Muscle of leg (tissue), 11 donors: ENCODE measurements around the gene TBCD. TPM values are rescaled to one million over a fixed set of nuclear protein-coding genes. Genes with fewer than 3 reads are reported as not detected.
"Not testable (repeated sequence)": the region's sequence is repeated elsewhere in the genome, so short reads cannot be mapped to it uniquely, and the experiment has no call there.

Source experiments
- DNase-seq: peaks from one replicate; pipeline ENCODE4 v3.0.0; 2013
- H3K27ac ChIP-seq: one replicate; pipeline ENCODE4 v1.5.1; 2013; ENCODE audit warnings: mild to moderate bottlenecking, low read length, control low read depth
- H3K27me3 ChIP-seq: one replicate; pipeline ENCODE4 v1.6.1; 2013; ENCODE audit warnings: low read length; ENCODE audit not compliant: control insufficient read depth, insufficient read depth
- H3K36me3 ChIP-seq: one replicate; pipeline ENCODE4 v1.6.1; 2013; ENCODE audit warnings: low read length; ENCODE audit not compliant: control insufficient read depth, insufficient read depth
- H3K4me1 ChIP-seq: one replicate; pipeline ENCODE4 v1.6.1; 2013; ENCODE audit warnings: low read length; ENCODE audit not compliant: control insufficient read depth, insufficient read depth
- H3K4me3 ChIP-seq: one replicate; pipeline ENCODE4 v1.5.1; 2013; ENCODE audit warnings: low read length, control low read depth
- H3K9me3 ChIP-seq: replicated peaks from 2 replicates; pipeline ENCODE4 v1.6.1; 2013; ENCODE audit warnings: low read depth, low read length; ENCODE audit not compliant: control insufficient read depth
- WGBS: methylation state at CpG from one replicate; pipeline ENCODE4 v1.1.5; 2013; ENCODE audit warnings: missing lambda C conversion rate; ENCODE audit not compliant: insufficient coverage; 5-methylcytosine and 5-hydroxymethylcytosine counted together
- polyA plus RNA-seq, 8 donors: library from polyadenylated mRNA; unstranded; fragments of 120-200 nt; gene quantifications; one replicate each; pipeline versions ENCODE4 v1.2.1 to v1.2.3, GENCODE V29; 2013; ENCODE audit warnings: inconsistent platforms in 1 of 8, low replicate concordance in 1 of 8; ENCODE audit not compliant: insufficient read length in 8 of 8, insufficient read depth in 1 of 8
- total RNA-seq: library from RNA; stranded (reverse); fragments of 120-200 nt; gene quantifications from one replicate; pipeline ENCODE4 v1.2.4, GENCODE V29; 2013

The TBCD gene
- total and polyA plus RNA-seq, 9 donors, result 47.8 to 77.4 (median 62.3) TPM

- Histone ChIP-seq H3K4me3 (no peak overlapping the region), H3K36me3 (peaks cover 35% of the 10 kb centered on the region), H3K27me3 (no peaks in the 10 kb centered on the region), H3K27ac (no peak overlapping the region), H3K9me3 (no peaks in the 10 kb centered on the region), H3K4me1 (peaks cover 31% of the 10 kb centered on the region)
- WGBS, result 58% methylated on average over 25 of the region's 27 CpGs
- DNase-seq, result peak; percentile 51
These were observed 29.4 kb downstream of the TBCD start for GRCh38 chr17:82780971-82781893.

- no peak overlapping the region for H3K4me3 ChIP-seq
- 17% methylated on average over 7 of the region's 8 CpGs for WGBS
- H3K27ac ChIP-seq, result no peak overlapping the region
These were observed 30.0 kb downstream of the TBCD start for GRCh38 chr17:82781894-82782274.

GRCh38 chr17:82782657-82783207, 30.9 kb downstream of the TBCD start:
- peaks cover 33% of the 10 kb centered on the region for H3K36me3 ChIP-seq
- H3K4me3 ChIP-seq, result no peak overlapping the region
- peaks cover 40% of the 10 kb centered on the region for H3K4me1 ChIP-seq
- H3K9me3 ChIP-seq, result no peaks in the 10 kb centered on the region
- no peaks in the 10 kb centered on the region for H3K27me3 ChIP-seq
- DNase-seq, result no peak
- H3K27ac ChIP-seq, result peak overlapping the region; percentile 1
- 89% methylated on average over 39 of the region's 42 CpGs for WGBS

More at GRCh38 chr17:82781894-82782274, 30.0 kb downstream of the TBCD start:
- no peaks in the 10 kb centered on the region for H3K27me3 ChIP-seq
- peaks cover 33% of the 10 kb centered on the region for H3K4me1 ChIP-seq
- H3K9me3 ChIP-seq, result no peaks in the 10 kb centered on the region
- peak; percentile 89 for DNase-seq
- peaks cover 30% of the 10 kb centered on the region for H3K36me3 ChIP-seq

- H3K36me3 ChIP-seq, result peaks cover 33% of the 10 kb centered on the region
- no peak overlapping the region for H3K4me3 ChIP-seq
- 92% methylated on average over 12 of the region's 18 CpGs for WGBS
- H3K9me3 ChIP-seq, result no peaks in the 10 kb centered on the region
- no peak for DNase-seq
- H3K27me3 ChIP-seq, result no peaks in the 10 kb centered on the region
- H3K4me1 ChIP-seq, result peaks cover 40% of the 10 kb centered on the region
- no peak overlapping the region for H3K27ac ChIP-seq
These were observed 31.6 kb downstream of the TBCD start for GRCh38 chr17:82783498-82783897.

- not testable (repeated sequence) for DNase-seq, H3K27me3 ChIP-seq, H3K4me3 ChIP-seq, H3K9me3 ChIP-seq, H3K27ac ChIP-seq
- peaks cover 24% of the 10 kb centered on the region for H3K4me1 ChIP-seq
- peaks cover 39% of the 10 kb centered on the region for H3K36me3 ChIP-seq
- WGBS, result 99% methylated on average over 11 of the region's 16 CpGs
These were observed 33.7 kb downstream of the TBCD start for GRCh38 chr17:82785581-82785980.

GRCh38 chr17:82786427-82786826, 34.6 kb downstream of the TBCD start:
- 82% methylated on average over 6 of the region's 10 CpGs for WGBS
- no peak overlapping the region for H3K27ac ChIP-seq

GRCh38 chr17:82787081-82787848, 35.4 kb downstream of the TBCD start:
- Histone ChIP-seq H3K4me3 (no peak overlapping the region), H3K36me3 (peaks cover 39% of the 10 kb centered on the region), H3K27me3 (no peaks in the 10 kb centered on the region), H3K27ac (no peak overlapping the region), H3K9me3 (no peaks in the 10 kb centered on the region), H3K4me1 (peaks cover 11% of the 10 kb centered on the region)
- 51% methylated on average over 14 of the region's 27 CpGs for WGBS
- peak; percentile 74 for DNase-seq

More at GRCh38 chr17:82786427-82786826, 34.6 kb downstream of the TBCD start:
- DNase-seq, result no peak
- H3K4me1 ChIP-seq, result peaks cover 18% of the 10 kb centered on the region
- no peaks in the 10 kb centered on the region for H3K9me3 ChIP-seq
- peaks cover 41% of the 10 kb centered on the region for H3K36me3 ChIP-seq
- H3K4me3 ChIP-seq, result no peak overlapping the region
- H3K27me3 ChIP-seq, result no peaks in the 10 kb centered on the region

GRCh38 chr17:82788206-82789001, 36.5 kb downstream of the TBCD start:
- WGBS, result 53% methylated on average over 2 of the region's 18 CpGs
- Histone ChIP-seq H3K9me3 (no peaks in the 10 kb centered on the region), H3K27ac (no peak overlapping the region), H3K36me3 (peaks cover 29% of the 10 kb centered on the region), H3K27me3 (no peaks in the 10 kb centered on the region), H3K4me3 (no peak overlapping the region), H3K4me1 (peaks cover 12% of the 10 kb centered on the region)
- no peak for DNase-seq

GRCh38 chr17:82789051-82789592, 37.3 kb downstream of the TBCD start:
- WGBS, result 86% methylated on average over 13 of the region's 19 CpGs

More at GRCh38 chr17:82789051-82789592, 37.3 kb downstream of the TBCD start:
- Histone ChIP-seq H3K27ac (no peak overlapping the region), H3K36me3 (peaks cover 24% of the 10 kb centered on the region), H3K4me3 (no peak overlapping the region), H3K4me1 (peaks cover 20% of the 10 kb centered on the region), H3K27me3 (no peaks in the 10 kb centered on the region), H3K9me3 (no peaks in the 10 kb centered on the region)
- DNase-seq, result no peak
